ENCODE data around the gene SLC51A.

SLC51A gene

DNA sequence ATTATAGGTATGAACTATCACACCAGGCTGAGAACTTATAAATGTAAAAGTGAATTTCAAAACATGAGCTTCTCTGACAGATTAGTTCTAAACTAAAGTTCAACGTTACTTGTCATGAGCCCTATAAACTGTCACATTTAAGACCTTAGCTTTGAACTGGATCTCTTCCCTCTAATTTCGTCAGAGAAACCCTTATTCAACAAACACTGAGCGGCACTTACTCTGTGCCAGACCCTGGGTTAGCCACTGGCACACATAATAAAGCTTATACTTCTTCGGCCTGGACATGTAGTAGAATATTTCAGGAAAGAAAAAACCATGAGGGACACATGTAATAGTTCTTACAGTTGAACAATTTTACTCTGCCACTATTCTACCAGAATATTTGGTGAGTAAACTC lies 65.6 kb downstream of the SLC51A start:
- no peak for FAIRE-seq

More for the DNA sequence above, 65.6 kb downstream of the SLC51A start:
- no peak for DNase-seq (ENCODE audit: insufficient read length, low spot score)
